Keratinocyte (primary cell): Measurements from ENCODE around the gene TOX3. TPM values are rescaled to one million over a fixed set of nuclear protein-coding genes. Genes with fewer than 3 reads are reported as not detected.

Experiments
- DNase-seq: peaks from one replicate; pipeline ENCODE4 v3.0.0-alpha.2; 2011; ENCODE audit warnings: low read depth, missing footprints, low spot score
- FAIRE-seq: peaks from 2 replicates; lab custom pipeline; 2011; peaks lifted over from hg19 to GRCh38; lab: Jason Lieb, UNC
- H2AFZ ChIP-seq: 2 replicates; pipeline ENCODE4 v1.6.0; 2012; ENCODE audit warnings: low read length, control low read depth, inconsistent platforms; ENCODE audit not compliant: control insufficient read depth
- H3K27ac ChIP-seq: 2 replicates; pipeline ENCODE4 v1.5.1; 2011; ENCODE audit warnings: low read length; ENCODE audit not compliant: control insufficient read depth, insufficient read depth
- H3K27me3 ChIP-seq: 3 replicates; pipeline ENCODE4 v1.6.0; 2011; ENCODE audit warnings: low read length; ENCODE audit not compliant: control insufficient read depth, insufficient read depth; ENCODE audit errors: extremely low read depth
- H3K36me3 ChIP-seq, 2 experiments: 2 replicates in 1 of 2; 3 replicates in 1 of 2; pipeline ENCODE4 v1.5.1; 2011; ENCODE audit warnings: low read length in 2 of 2, mild to moderate bottlenecking in 1 of 2; ENCODE audit not compliant: control insufficient read depth in 2 of 2, insufficient read depth in 2 of 2; ENCODE audit errors: extremely low read depth in 1 of 2
- H3K4me1 ChIP-seq: 3 replicates; pipeline ENCODE4 v1.5.1; 2011; ENCODE audit warnings: low read length; ENCODE audit not compliant: control insufficient read depth, insufficient read depth; ENCODE audit errors: extremely low read depth
- H3K4me2 ChIP-seq: 3 replicates; pipeline ENCODE4 v1.6.0; 2011; ENCODE audit warnings: low read depth, low read length; ENCODE audit not compliant: control insufficient read depth, insufficient read depth; ENCODE audit errors: extremely low read depth
- H3K4me3 ChIP-seq, 3 experiments: fragments of 200-600 bp in 1 of 3; sonication (generic) in 1 of 3; 2 replicates in 2 of 3; 3 replicates in 1 of 3; pipeline ENCODE4 v1.5.1; 2011 to 2016; ENCODE audit warnings: low read length in 3 of 3, mild to moderate bottlenecking in 3 of 3, control low read depth in 2 of 3, inconsistent platforms in 1 of 3, low read depth in 1 of 3, mixed read lengths in 1 of 3, mixed run types in 1 of 3, moderate library complexity in 1 of 3; ENCODE audit not compliant: control insufficient read depth in 2 of 3, insufficient read depth in 2 of 3; ENCODE audit errors: extremely low read depth in 1 of 3
- H3K79me2 ChIP-seq: 2 replicates; pipeline ENCODE4 v1.6.0; 2012; ENCODE audit warnings: low read length; ENCODE audit not compliant: control insufficient read depth, insufficient read depth
- H3K9ac ChIP-seq: 3 replicates; pipeline ENCODE4 v1.6.0; 2011; ENCODE audit warnings: low read length; ENCODE audit not compliant: control insufficient read depth, insufficient read depth; ENCODE audit errors: extremely low read depth
- H3K9me1 ChIP-seq: 3 replicates; pipeline ENCODE4 v1.6.0; 2011; ENCODE audit warnings: low read length; ENCODE audit not compliant: control insufficient read depth, insufficient read depth; ENCODE audit errors: extremely low read depth
- H3K9me3 ChIP-seq: 2 replicates; pipeline ENCODE4 v1.5.1; 2012; ENCODE audit warnings: low read depth, low read length; ENCODE audit not compliant: control insufficient read depth
- H4K20me1 ChIP-seq: 3 replicates; pipeline ENCODE4 v1.6.0; 2011; ENCODE audit warnings: low read length; ENCODE audit not compliant: control insufficient read depth, insufficient read depth; ENCODE audit errors: extremely low read depth
- CTCF ChIP-seq, 3 experiments: IDR thresholded peaks in 1 of 3; conservative IDR thresholded peaks in 1 of 3; optimal IDR thresholded peaks in 1 of 3; 2 replicates in 2 of 3; 3 replicates in 1 of 3; pipeline versions ENCODE3 to v1.5.1; 2011; ENCODE audit warnings: low read length in 3 of 3, mild to moderate bottlenecking in 3 of 3, moderate library complexity in 2 of 3, control low read depth in 1 of 3, inconsistent platforms in 1 of 3; ENCODE audit not compliant: insufficient read depth in 2 of 3; ENCODE audit errors: extremely low read depth in 1 of 3
- EZH2 ChIP-seq: IDR thresholded peaks from one replicate; pipeline ENCODE4 v1.6.1; 2012; ENCODE audit warnings: inconsistent platforms, mild to moderate bottlenecking, low read length, moderate library complexity
- dilution Hi-C: fragments of 300-500 bp; cut with MboI; formaldehyde crosslinking; loops from one replicate; pipeline ENCODE4 v1.7.0; 2020; ENCODE audit warnings: low sequenced_read_pairs; ENCODE audit not compliant: extremely low pct_ligation_motif_present
- polyA plus RNA-seq, 5 experiments: library from polyadenylated mRNA; depleted of rRNA in 3 of 5; stranded (reverse) in 3 of 5; stranded (forward) in 1 of 5; unstranded in 1 of 5; fragments of >200 nt; gene quantifications; 1 replicate in 1 of 5; 2 replicates in 3 of 5; 3 replicates in 1 of 5; pipeline versions ENCODE4 v1.2.1 to v1.2.3, GENCODE V29; 2011 to 2012; ENCODE audit warnings: missing spikeins in 2 of 5, low read depth in 1 of 5, low replicate concordance in 1 of 5

The TOX3 gene
- polyA plus RNA-seq, 1 donor (not counting 4 experiments of a cell fraction or from before 2014, with no cell fraction given), result not detected

- Histone ChIP-seq H4K20me1 (no peaks in the 10 kb centered on the region), H2AFZ (no peak overlapping the region)
- dilution Hi-C loops, result no loop called here
Measured at GRCh38 chr16:52499060-52499440, 47.9 kb downstream of the TOX3 start.

DNA sequence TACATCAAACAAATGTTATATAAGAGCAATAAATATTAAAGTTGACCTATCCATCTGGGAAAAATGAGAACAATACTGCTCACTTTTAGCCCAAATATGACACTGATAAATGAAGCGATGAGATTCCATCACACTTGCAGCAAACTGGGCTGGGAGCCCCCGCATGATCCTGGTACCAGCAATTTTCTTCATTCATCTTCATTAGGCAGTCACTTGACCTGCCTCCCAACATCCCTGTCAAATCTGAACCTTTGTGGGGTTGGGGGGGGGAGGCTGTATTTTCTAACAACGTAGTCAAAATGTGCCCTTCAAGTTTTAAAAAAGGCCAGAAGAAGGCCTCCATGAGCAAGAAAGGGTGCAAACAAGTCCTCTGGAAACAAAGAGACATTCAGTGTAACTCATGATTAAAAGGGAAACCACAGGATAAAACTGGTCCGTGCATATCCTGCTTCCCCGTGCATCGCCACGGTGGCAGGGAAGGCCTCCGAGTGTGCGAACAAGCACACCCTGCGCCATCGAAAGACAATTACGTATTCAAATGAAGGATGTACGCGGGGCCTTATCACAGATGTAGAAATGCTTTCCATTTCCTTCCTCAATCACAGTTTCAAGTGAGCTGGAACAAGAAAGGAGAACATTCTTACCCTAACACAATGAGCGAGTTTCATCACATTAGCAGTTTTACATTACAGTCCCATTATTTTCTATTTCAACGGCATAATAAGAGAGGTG, 48.4 kb downstream of the TOX3 start:
- dilution Hi-C loops, result no loop called here
- no peak for FAIRE-seq
- Histone ChIP-seq H2AFZ (no peak overlapping the region), H4K20me1 (no peaks in the 10 kb centered on the region), H3K36me3 (no peaks in the 10 kb centered on the region), H3K9ac (no peak overlapping the region), H3K9me3 (no peaks in the 10 kb centered on the region), H3K27me3 (no peaks in the 10 kb centered on the region), H3K4me2 (no peak overlapping the region), H3K4me1 (no peaks in the 10 kb centered on the region), H3K27ac (no peak overlapping the region), H3K4me3 (no peak overlapping the region), H3K9me1 (no peaks in the 10 kb centered on the region), H3K79me2 (no peaks in the 10 kb centered on the region)
- DNase-seq, result no peak
- TF ChIP-seq EZH2 (no peak), CTCF (optimal IDR thresholded peaks at IDR 0.05 in 1 of 3, IDR thresholded peaks at IDR 0.05 in 1 of 3, conservative IDR thresholded peaks at IDR 0.05 in 1 of 3; ENCODE audit: extremely low read depth in 1 of 3, insufficient read depth in 2 of 3, low read length in 3 of 3) (no peak)

More at GRCh38 chr16:52499060-52499440, 47.9 kb downstream of the TOX3 start:
- H3K36me3 ChIP-seq, result no peaks in the 10 kb centered on the region
- no peak overlapping the region for H3K4me3 ChIP-seq
- H3K4me1 ChIP-seq, result no peaks in the 10 kb centered on the region
- DNase-seq (no peak), FAIRE-seq (no peak)
- no peak overlapping the region for H3K4me2 ChIP-seq
- H3K9me1 ChIP-seq, result no peaks in the 10 kb centered on the region
- no peaks in the 10 kb centered on the region for H3K9me3 ChIP-seq
- TF ChIP-seq EZH2, result no peak
- TF ChIP-seq CTCF (optimal IDR thresholded peaks at IDR 0.05 in 1 of 3, IDR thresholded peaks at IDR 0.05 in 1 of 3, conservative IDR thresholded peaks at IDR 0.05 in 1 of 3; ENCODE audit: extremely low read depth in 1 of 3, insufficient read depth in 2 of 3, low read length in 3 of 3), result no peak
- no peak overlapping the region for H3K27ac ChIP-seq
- H3K79me2 ChIP-seq, result no peaks in the 10 kb centered on the region
- H3K27me3 ChIP-seq, result no peaks in the 10 kb centered on the region
- no peak overlapping the region for H3K9ac ChIP-seq
